Breast epithelium (tissue), 3 donors: ENCODE data around the gene PSAP.

Source experiments
- CTCF ChIP-seq, 3 donors: fragments of 450-650 bp; IDR thresholded peaks; one replicate each; pipeline ENCODE4 v1.5.1; 2016 to 2017; ENCODE audit warnings: antibody characterized with exemption in 3 of 3, mild to moderate bottlenecking in 3 of 3, moderate library complexity in 3 of 3
- POLR2A ChIP-seq: fragments of 450-650 bp; IDR thresholded peaks from one replicate; pipeline ENCODE4 v1.6.1; 2016; ENCODE audit warnings: antibody characterized with exemption, mild to moderate bottlenecking, moderate library complexity

DNA sequence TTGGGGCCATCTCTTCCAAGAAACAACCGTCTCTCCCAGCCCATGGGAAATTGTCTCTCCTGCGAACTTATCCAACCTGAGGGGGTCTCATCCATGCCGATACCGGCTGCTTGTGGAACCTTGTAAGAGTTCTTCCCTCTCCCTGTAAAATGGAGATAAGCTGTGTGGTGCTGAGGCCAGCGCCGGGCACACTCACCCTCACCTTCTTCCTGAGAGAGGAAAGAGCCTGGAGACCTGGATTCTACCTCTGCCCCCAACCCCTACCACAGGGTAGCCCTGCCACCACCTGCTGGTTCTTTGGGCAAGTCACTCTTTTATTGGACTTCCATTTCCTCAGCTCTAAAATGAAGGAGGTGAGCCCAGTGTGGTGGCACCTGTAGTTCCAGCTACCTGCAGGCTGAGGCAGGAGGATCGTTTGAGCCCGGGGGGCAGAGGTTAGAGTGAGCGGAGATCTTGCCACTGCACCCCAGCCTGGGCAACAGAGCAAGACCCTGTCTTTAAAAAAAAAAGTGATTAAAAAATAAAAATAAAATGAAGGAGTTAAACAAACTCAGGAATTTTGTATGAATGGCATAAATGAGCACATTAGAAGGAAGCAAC, 38.4 kb upstream of the PSAP start:
- TF ChIP-seq CTCF (IDR thresholded peaks at IDR 0.05) (no peak), POLR2A (no peak)
